H7 (cell line): ENCODE results near the gene ZNF639. TPM values are rescaled to one million over a fixed set of nuclear protein-coding genes. Genes with fewer than 3 reads are reported as not detected.
"Not testable (repeated sequence)": the region's sequence is repeated elsewhere in the genome, so short reads cannot be mapped to it uniquely, and the experiment has no call there.

Source experiments
- DNase-seq: peaks from one replicate; pipeline ENCODE4 v3.0.0; 2012
- H3K27me3 ChIP-seq: 2 replicates; pipeline ENCODE4 v1.6.0; 2011; ENCODE audit warnings: mild to moderate bottlenecking, low read length; ENCODE audit not compliant: control insufficient read depth, insufficient read depth
- H3K36me3 ChIP-seq: replicated peaks from 2 replicates; pipeline ENCODE4 v1.5.1; 2011; ENCODE audit warnings: low read length; ENCODE audit not compliant: control insufficient read depth, insufficient read depth
- H3K4me3 ChIP-seq: 2 replicates; pipeline ENCODE4 v1.5.1; 2011; ENCODE audit warnings: low read depth, mild to moderate bottlenecking, control low read depth, low read length, moderate library complexity; ENCODE audit not compliant: insufficient read depth
- total RNA-seq: library from RNA; depleted of rRNA; stranded (reverse); fragments of >200 nt; shearing (Covaris generic); gene quantifications from 2 replicates; pipeline ENCODE4 v1.2.3, GENCODE V29; 2014

The ZNF639 gene
- total RNA-seq, 1 experiment from 2014 or later = 57.6 TPM

- no peak overlapping the region for H3K4me3 ChIP-seq
- no peaks in the 10 kb centered on the region for H3K27me3 ChIP-seq
- no peaks in the 10 kb centered on the region for H3K36me3 ChIP-seq
- DNase-seq = no peak
Measured at GRCh38 chr3:179299999-179300613, 22.7 kb upstream of the ZNF639 start.

GRCh38 chr3:179301645-179302044 is 21.2 kb upstream of the ZNF639 start:
- DNase-seq = no peak
- no peaks in the 10 kb centered on the region for H3K27me3 ChIP-seq
- no peaks in the 10 kb centered on the region for H3K36me3 ChIP-seq
- no peak overlapping the region for H3K4me3 ChIP-seq

GRCh38 chr3:179302111-179302510 is 20.7 kb upstream of the ZNF639 start:
- Histone ChIP-seq H3K4me3 (no peak overlapping the region), H3K27me3 (no peaks in the 10 kb centered on the region), H3K36me3 (no peaks in the 10 kb centered on the region)
- DNase-seq = no peak

GRCh38 chr3:179304605-179305004 is 18.2 kb upstream of the ZNF639 start:
- no peak overlapping the region for H3K4me3 ChIP-seq
- no peaks in the 10 kb centered on the region for H3K36me3 ChIP-seq
- H3K27me3 ChIP-seq = no peaks in the 10 kb centered on the region
- no peak for DNase-seq

GRCh38 chr3:179307362-179307761 is 15.5 kb upstream of the ZNF639 start:
- not testable (repeated sequence) for H3K4me3 ChIP-seq, DNase-seq, H3K27me3 ChIP-seq, H3K36me3 ChIP-seq

GRCh38 chr3:179308001-179308400 is 14.8 kb upstream of the ZNF639 start:
- no peaks in the 10 kb centered on the region for H3K27me3 ChIP-seq
- H3K4me3 ChIP-seq = no peak overlapping the region
- no peaks in the 10 kb centered on the region for H3K36me3 ChIP-seq
- DNase-seq = no peak

- DNase-seq = no peak
- no peak overlapping the region for H3K4me3 ChIP-seq
- H3K36me3 ChIP-seq = no peaks in the 10 kb centered on the region
- no peaks in the 10 kb centered on the region for H3K27me3 ChIP-seq
Measured at GRCh38 chr3:179309225-179310078, 13.4 kb upstream of the ZNF639 start.

DNA sequence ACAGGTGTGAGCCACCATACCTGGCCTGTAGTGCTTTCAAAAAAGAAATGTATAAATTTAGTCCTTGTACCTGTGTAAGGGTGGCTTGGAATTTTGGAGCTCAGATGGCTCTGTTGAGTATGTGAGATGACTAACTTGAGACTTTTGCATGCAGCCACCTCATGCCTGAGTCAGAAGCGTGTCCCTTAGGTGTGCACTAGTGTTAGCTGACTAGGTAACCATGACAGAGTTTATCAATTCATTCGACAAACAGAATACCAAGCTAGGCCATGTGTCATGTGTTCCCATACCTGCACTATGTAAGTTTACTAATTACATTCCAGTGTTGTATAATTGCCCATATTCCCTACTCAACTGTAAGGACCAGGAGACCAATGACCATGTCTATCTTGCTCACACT is 4.0 kb upstream of the ZNF639 start:
- no peak for DNase-seq
- no peak overlapping the region for H3K4me3 ChIP-seq
- H3K27me3 ChIP-seq = no peaks in the 10 kb centered on the region
- no peaks in the 10 kb centered on the region for H3K36me3 ChIP-seq

GRCh38 chr3:179321668-179322285 is 1.1 kb upstream of the ZNF639 start:
- H3K36me3 ChIP-seq = no peaks in the 10 kb centered on the region; the same call in 1 of the 2 replicates
- no peaks in the 10 kb centered on the region for H3K27me3 ChIP-seq
- no peak overlapping the region for H3K4me3 ChIP-seq
- peak; percentile 51 for DNase-seq

GRCh38 chr3:179323197-179324110 is 623 bp downstream of the ZNF639 start:
- peaks cover 3% of the 10 kb centered on the region; the same call in 1 of the 2 replicates for H3K36me3 ChIP-seq
- DNase-seq = peak; percentile 90
- H3K4me3 ChIP-seq = peak overlapping the region; percentile 94
- H3K27me3 ChIP-seq = no peaks in the 10 kb centered on the region

DNA sequence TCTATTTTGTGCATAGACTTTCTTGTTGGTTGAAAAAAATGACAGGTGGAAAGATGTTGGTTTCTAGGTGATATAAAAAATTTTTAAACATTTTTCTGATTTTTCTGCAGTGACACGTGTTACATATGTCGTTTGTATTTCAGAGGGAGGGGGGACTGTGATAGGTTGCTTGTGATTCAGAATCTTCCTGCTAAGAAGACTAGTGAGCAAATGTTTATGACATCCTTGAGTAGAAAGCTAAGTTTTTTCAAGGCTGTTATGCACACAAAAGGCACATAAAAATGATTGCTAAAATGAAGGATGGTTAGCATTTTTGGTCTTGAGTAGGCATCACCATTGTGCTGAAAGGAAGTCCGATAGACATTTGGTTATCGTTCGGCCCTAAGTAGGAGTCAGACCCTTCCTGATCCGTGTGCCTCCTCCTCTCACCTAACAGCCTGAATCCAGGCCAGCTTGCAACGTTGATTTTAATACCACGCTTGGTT is 1.5 kb downstream of the ZNF639 start:
- H3K27me3 ChIP-seq = no peaks in the 10 kb centered on the region
- peak overlapping the region; percentile 94 for H3K4me3 ChIP-seq
- H3K36me3 ChIP-seq = peaks cover 6% of the 10 kb centered on the region
- DNase-seq = peak; percentile 37

- Histone ChIP-seq H3K4me3 (no peak overlapping the region), H3K27me3 (no peaks in the 10 kb centered on the region), H3K36me3 (peaks cover 31% of the 10 kb centered on the region)
- DNase-seq = no peak
Measured at GRCh38 chr3:179330438-179330837, 7.6 kb downstream of the ZNF639 start.

GRCh38 chr3:179332240-179332639 is 9.4 kb downstream of the ZNF639 start:
- Histone ChIP-seq H3K36me3 (peaks cover 31% of the 10 kb centered on the region), H3K27me3 (no peaks in the 10 kb centered on the region), H3K4me3 (no peak overlapping the region)

GRCh38 chr3:179333084-179333483 is 10.3 kb downstream of the ZNF639 start:
- no peak for DNase-seq
- Histone ChIP-seq H3K27me3 (no peaks in the 10 kb centered on the region), H3K4me3 (no peak overlapping the region), H3K36me3 (peaks cover 31% of the 10 kb centered on the region)

More at GRCh38 chr3:179332240-179332639, 9.4 kb downstream of the ZNF639 start:
- no peak for DNase-seq
